C4-2B (cell line): ENCODE results near the gene PLET1.

Experiments
- H3K27ac ChIP-seq: fragments of 450-650 bp; 2 replicates; pipeline ENCODE4 v1.5.1; 2017
- CTCF ChIP-seq: fragments of 450-650 bp; conservative IDR thresholded peaks from 2 replicates; pipeline ENCODE4 v1.5.1; 2017; ENCODE audit warnings: mild to moderate bottlenecking
- ZFX ChIP-seq: fragments of 450-650 bp; IDR thresholded peaks from 2 replicates; pipeline ENCODE4 v1.6.1; 2017

The PLET1 gene

GRCh38 chr11:112229159-112229558, 31.5 kb downstream of the PLET1 start:
- TF ChIP-seq ZFX (no peak), CTCF (no peak)
- no peak overlapping the region for H3K27ac ChIP-seq

DNA sequence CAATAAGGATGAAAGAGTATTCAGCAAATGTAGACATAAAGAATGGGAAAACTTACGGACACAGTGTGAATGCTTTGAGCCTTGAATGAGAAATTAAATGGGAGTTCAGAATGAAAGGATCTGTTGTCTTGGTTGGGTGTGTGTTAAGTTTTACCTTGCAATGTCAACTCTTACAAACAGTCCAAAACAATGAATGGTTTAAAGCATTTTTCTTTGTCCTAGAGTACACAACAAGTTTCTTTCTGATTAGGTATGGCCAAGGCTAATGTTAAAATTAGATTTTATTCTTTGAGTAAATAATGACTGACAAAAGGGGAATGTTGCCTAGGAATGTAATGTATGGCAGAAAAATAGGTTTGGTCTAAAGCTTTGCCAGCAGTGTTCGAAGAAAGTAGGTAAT, 32.0 kb downstream of the PLET1 start:
- no peak overlapping the region for H3K27ac ChIP-seq
- TF ChIP-seq ZFX, result no peak
- no peak for TF ChIP-seq CTCF

- H3K27ac ChIP-seq, result no peak overlapping the region; the same call in 1 of the 2 replicates
- no peak for TF ChIP-seq ZFX
- no peak for TF ChIP-seq CTCF
These were observed 33.2 kb downstream of the PLET1 start for GRCh38 chr11:112227471-112227870.

- TF ChIP-seq CTCF, result no peak; the same call in 1 of the 2 replicates
- no peak for TF ChIP-seq ZFX
- peak overlapping the region; percentile 93 for H3K27ac ChIP-seq
These were observed 33.7 kb downstream of the PLET1 start for GRCh38 chr11:112226831-112227401.

- TF ChIP-seq ZFX (no peak; the same call in none of the 2 replicates), CTCF (no peak)
- peak within 1 kb of the TSS; percentile 93 for H3K27ac ChIP-seq
These were observed 34.4 kb downstream of the PLET1 start, which contains the start of gene PTS for GRCh38 chr11:112226062-112226830. TSS of gene PTS (plus strand) at chr11:112226428. CDS start at chr11:112226444, 16 bp downstream.

- no peak for TF ChIP-seq CTCF
- TF ChIP-seq ZFX, result no peak
- H3K27ac ChIP-seq, result peak overlapping the region; percentile 93
These were observed 35.0 kb downstream of the PLET1 start for GRCh38 chr11:112225753-112226061.

DNA sequence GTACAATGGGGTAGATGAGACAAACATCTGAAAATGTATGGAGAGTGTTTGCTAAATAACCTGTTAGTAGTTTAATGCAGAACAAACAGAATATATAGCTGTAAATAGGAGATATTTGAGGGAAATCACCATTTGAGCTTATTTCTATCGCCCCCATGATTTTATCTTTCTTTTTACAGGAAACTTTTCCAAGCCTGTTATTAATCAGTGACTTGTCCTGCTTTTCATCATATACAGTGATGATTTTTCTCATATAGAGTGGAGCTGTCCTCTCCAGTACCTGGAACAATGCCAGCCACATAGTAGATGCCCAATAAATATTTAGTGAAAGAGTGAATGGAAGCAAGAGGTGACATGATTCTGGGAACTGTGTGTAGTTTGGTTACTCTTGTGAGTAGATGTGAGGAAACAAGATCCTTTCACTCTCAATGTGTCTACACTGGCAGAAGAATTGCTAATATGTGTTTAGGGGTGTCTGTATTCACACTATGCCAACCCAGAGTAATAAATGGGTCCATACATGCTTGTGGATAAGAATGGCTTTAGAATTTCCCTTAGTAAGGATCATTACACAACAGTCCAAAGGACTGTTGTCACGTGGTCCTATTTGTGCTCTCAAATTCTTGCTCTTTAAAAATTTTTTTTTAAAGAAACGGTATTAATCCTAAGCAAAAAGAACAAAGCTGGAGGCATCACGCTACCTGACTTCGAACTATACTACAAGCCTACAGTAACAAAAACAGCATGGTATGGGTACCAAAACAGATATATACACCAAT, 36.7 kb downstream of the PLET1 start:
- no peak for TF ChIP-seq CTCF
- no peak for TF ChIP-seq ZFX

More for the DNA sequence above, 36.7 kb downstream of the PLET1 start:
- H3K27ac ChIP-seq, result no peak overlapping the region
